HepG2 (cell line): ENCODE results near the gene OR6S1. TPM values are rescaled to one million over a fixed set of nuclear protein-coding genes. Genes with fewer than 3 reads are reported as not detected.

Experiments
- ATAC-seq: fragments of 200-7000 bp; cut with Tn5 transposase; 3 replicates; pipeline ENCODE4 v1.9.1; 2020; ENCODE audit warnings: mild to moderate bottlenecking, moderate library complexity
- BruUV-seq: library from RNA; stranded (reverse); fragments of 400-500 nt; replicated peaks from 2 replicates; lab custom pipeline; 2021; lab: Mats Ljungman, UMichigan
- CTCF ChIA-PET: fragments of 300-600 bp; formaldehyde crosslinking; extraction: SDS; loops from one replicate; lab custom pipeline; 2021; ENCODE audit warnings: low total read pairs, inconsistent platforms, low intra/inter-chr PET ratio; lab: Yijun Ruan, JAX
- POLR2A ChIA-PET: fragments of 350-600 bp; sonication (Branson Sonifier 250); formaldehyde crosslinking; loops from one replicate; lab custom pipeline; 2020; ENCODE audit warnings: antibody characterized with exemption, inconsistent platforms; lab: Yijun Ruan, JAX
- DNase-seq: peaks from one replicate; pipeline ENCODE4 v3.0.0-alpha.2; 2015; ENCODE audit warnings: low spot score
- FAIRE-seq: peaks from 3 replicates; lab custom pipeline; 2011; peaks lifted over from hg19 to GRCh38; lab: Jason Lieb, UNC
- H2AFZ ChIP-seq: one replicate; pipeline ENCODE4 v1.6.1; 2011; ENCODE audit warnings: low read length, inconsistent platforms
- H3K27ac ChIP-seq: fragments of 300-600 bp; 3 replicates; pipeline ENCODE4 v1.8.0; 2011; ENCODE audit warnings: mixed run types, mild to moderate bottlenecking, mixed read lengths, low read length, inconsistent platforms; ENCODE audit not compliant: insufficient read depth; ENCODE audit errors: extremely low read length
- H3K27me3 ChIP-seq, 2 experiments: fragments of 200-600 bp in 1 of 2; 2 replicates in 1 of 2; 3 replicates in 1 of 2; pipeline versions ENCODE4 v1.6.0 to v1.8.0; 2011; ENCODE audit warnings: low read length in 2 of 2, mild to moderate bottlenecking in 2 of 2, moderate library complexity in 2 of 2, inconsistent platforms in 1 of 2; ENCODE audit not compliant: insufficient read depth in 2 of 2, control insufficient read depth in 1 of 2
- H3K36me3 ChIP-seq, 2 experiments: fragments of 200-600 bp in 1 of 2; replicated peaks in 1 of 2; 2 replicates in 1 of 2; 3 replicates in 1 of 2; pipeline versions ENCODE4 v1.5.1 to v1.8.0; 2011; ENCODE audit warnings: low read length in 2 of 2, inconsistent platforms in 1 of 2; ENCODE audit not compliant: insufficient read depth in 2 of 2, control insufficient read depth in 1 of 2
- H3K4me1 ChIP-seq: 2 replicates; pipeline ENCODE4 v1.5.1; 2012; ENCODE audit warnings: low read length, inconsistent platforms; ENCODE audit not compliant: insufficient read depth
- H3K4me2 ChIP-seq: 2 replicates; pipeline ENCODE4 v1.6.0; 2011; ENCODE audit warnings: low read depth, low read length, inconsistent platforms
- H3K4me3 ChIP-seq, 3 experiments: fragments of 200-600 bp in 1 of 3; sonication (generic), shearing (Covaris generic) in 1 of 3; replicated peaks in 1 of 3; 2 replicates each; pipeline ENCODE4 v1.5.1; 2011 to 2016; ENCODE audit warnings: low read length in 3 of 3, inconsistent platforms in 2 of 3, low read depth in 2 of 3, mild to moderate bottlenecking in 2 of 3, control low read depth in 1 of 3, mixed read lengths in 1 of 3; ENCODE audit not compliant: insufficient read depth in 1 of 3
- H3K79me2 ChIP-seq: one replicate; pipeline ENCODE4 v1.6.1; 2011; ENCODE audit warnings: low read length, inconsistent platforms; ENCODE audit not compliant: insufficient read depth
- H3K9ac ChIP-seq: 2 replicates; pipeline ENCODE4 v1.6.0; 2011; ENCODE audit warnings: mild to moderate bottlenecking, low read depth, low read length, inconsistent platforms; ENCODE audit not compliant: insufficient read depth
- H3K9me3 ChIP-seq: 2 replicates; pipeline ENCODE4 v1.5.1; 2012; ENCODE audit warnings: mild to moderate bottlenecking, low read length
- H4K20me1 ChIP-seq: 2 replicates; pipeline ENCODE4 v1.6.0; 2011; ENCODE audit warnings: inconsistent platforms, mild to moderate bottlenecking, low read length, moderate library complexity; ENCODE audit not compliant: insufficient read depth
- ATF1 ChIP-seq: IDR thresholded peaks from 2 replicates; pipeline ENCODE4 v1.6.1; 2016; ENCODE audit warnings: mild to moderate bottlenecking, control low read depth
- CHCHD3 ChIP-seq: sonication (generic); formaldehyde crosslinking; IDR thresholded peaks from 2 replicates; pipeline ENCODE4 v1.8.0; 2022; ENCODE audit warnings: mild to moderate bottlenecking, missing genetic modification reagents, moderate library complexity
- CHD2 ChIP-seq: IDR thresholded peaks from 2 replicates; pipeline ENCODE4 v1.6.1; 2011; ENCODE audit warnings: low read depth, low read length, improper control_type of control experiment
- GTF3A ChIP-seq: sonication (generic); formaldehyde crosslinking; conservative IDR thresholded peaks from 2 replicates; pipeline ENCODE4 v1.4.0; 2020; ENCODE audit warnings: mild to moderate bottlenecking, missing genetic modification reagents
- KDM5B ChIP-seq: sonication (generic); formaldehyde crosslinking; IDR thresholded peaks from 2 replicates; pipeline ENCODE4 v1.4.0; 2020; ENCODE audit warnings: missing genetic modification reagents, mild to moderate bottlenecking, borderline replicate concordance
- NFIC ChIP-seq: IDR thresholded peaks from 2 replicates; pipeline ENCODE4 v1.6.1; 2012; ENCODE audit warnings: mild to moderate bottlenecking, low read length, inconsistent platforms
- POLR2G ChIP-seq: fragments of 200-400 bp; formaldehyde crosslinking; IDR thresholded peaks from 2 replicates; pipeline ENCODE4 v1.6.1; 2018; ENCODE audit warnings: mild to moderate bottlenecking, low read depth, low read length, moderate library complexity
- PRMT3 ChIP-seq: sonication (generic); formaldehyde crosslinking; IDR thresholded peaks from 2 replicates; pipeline ENCODE4 v1.8.1; 2022; ENCODE audit warnings: low read depth, mild to moderate bottlenecking, moderate library complexity, missing genetic modification reagents, borderline replicate concordance
- ZNF598 ChIP-seq: sonication (generic); formaldehyde crosslinking; IDR thresholded peaks from 2 replicates; pipeline ENCODE4 v1.5.1; 2020; ENCODE audit warnings: mild to moderate bottlenecking, missing genetic modification reagents, borderline replicate concordance
- ZNF713 ChIP-seq: sonication (generic); formaldehyde crosslinking; IDR thresholded peaks from 2 replicates; pipeline ENCODE4 v1.4.0; 2020; ENCODE audit warnings: mild to moderate bottlenecking, missing genetic modification reagents
- WGBS: methylation state at CpG from one replicate; pipeline ENCODE4 v1.1.6; 2017; ENCODE audit warnings: low lambda C conversion rate; 5-methylcytosine and 5-hydroxymethylcytosine counted together
- in situ Hi-C: cut with HindIII; loops from 2 replicates; pipeline ENCODE4 v1.10.0; 2017; ENCODE audit warnings: low pct_unique_long_range_greater_than_20kb; ENCODE audit not compliant: extremely low pct_ligation_motif_present
- intact Hi-C: fragments of 100-400 bp; cut with micrococcal nuclease; formaldehyde crosslinking; loops from one replicate; pipeline ENCODE4 v1.10.0; 2022; ENCODE audit not compliant: unreplicated experiment
- polyA plus RNA-seq, 8 experiments: library from polyadenylated mRNA; depleted of rRNA in 3 of 8; stranded (reverse) in 7 of 8; unstranded in 1 of 8; fragments of >200 nt; fragmentation: Illumina TruSeq in 4 of 8; extraction: Trizol in 4 of 8; gene quantifications; 2 replicates each; pipeline versions ENCODE4 v1.2.1 to v1.2.3, GENCODE V29; 2011 to 2016; ENCODE audit warnings: low read depth in 4 of 8, missing spikeins in 1 of 8, mixed read lengths in 1 of 8; ENCODE audit not compliant: insufficient read depth in 1 of 8
- total RNA-seq, 5 experiments: library from RNA; depleted of rRNA; stranded (reverse); fragments of >200 nt; fragmentation: Illumina TruSeq; extraction: Trizol; gene quantifications; 2 replicates each; pipeline ENCODE4 v1.2.3, GENCODE V29; 2016; ENCODE audit warnings: low read depth in 1 of 5
- TF ChIP-seq, protein P1 (sequence below): sonication (generic); formaldehyde crosslinking; IDR thresholded peaks from 2 replicates; pipeline ENCODE4 v1.5.0; 2020; ENCODE audit warnings: mild to moderate bottlenecking, missing genetic modification reagents
- TF ChIP-seq, protein P2 (sequence below): sonication (generic); formaldehyde crosslinking; IDR thresholded peaks from 2 replicates; pipeline ENCODE4 v1.4.0; 2020; ENCODE audit warnings: mild to moderate bottlenecking, missing genetic modification reagents
- TF ChIP-seq, protein P3 (sequence below): IDR thresholded peaks from 2 replicates; pipeline ENCODE4 v1.6.1; 2016; ENCODE audit warnings: control low read depth

The OR6S1 gene
- total and polyA plus RNA-seq, 2 of the 13 experiments (the other 11 are each of a cell fraction or from before 2014, with no cell fraction given): 0.09 TPM; not detected in 1

DNA sequence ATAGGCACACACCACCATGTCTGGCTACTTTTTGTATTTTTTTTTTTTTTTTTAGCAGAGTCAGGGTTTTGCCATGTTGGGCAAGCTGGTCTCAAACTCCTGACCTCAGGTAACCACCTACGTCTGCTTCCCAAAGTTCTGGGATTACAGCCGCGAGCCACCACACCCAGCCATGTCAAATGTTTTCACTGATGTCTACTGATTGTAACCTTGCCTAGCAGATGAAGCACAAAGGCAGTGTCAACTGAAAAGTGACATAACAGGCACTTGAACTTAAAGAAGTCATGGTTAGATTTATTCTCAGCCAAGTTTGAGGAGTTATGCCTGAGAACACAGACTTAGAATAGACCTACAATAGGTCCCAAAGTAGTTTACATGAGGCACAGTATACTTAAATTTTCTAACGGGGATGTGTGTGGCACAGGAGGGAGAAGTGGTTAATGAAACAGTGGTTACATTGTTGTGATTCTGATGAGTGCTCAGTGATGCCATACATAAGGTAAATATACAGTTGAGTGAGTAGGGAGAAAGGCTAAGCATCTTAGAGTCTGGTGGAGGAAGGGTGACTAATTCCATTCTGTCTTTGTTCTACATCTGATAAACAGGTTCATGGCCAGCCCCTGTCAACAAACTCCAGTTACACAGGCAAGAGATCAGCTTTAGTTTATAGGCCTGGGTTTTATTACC, 30.2 kb upstream of the OR6S1 start (continued):
- TF ChIP-seq PRMT3 (CRISPR knock-in tag) (no peak), ZNF598 (no peak), NFIC (no peak), ZNF713 (CRISPR knock-in tag) (no peak)
- TF ChIP-seq, all 625 proteins: peak for 120

DNA sequence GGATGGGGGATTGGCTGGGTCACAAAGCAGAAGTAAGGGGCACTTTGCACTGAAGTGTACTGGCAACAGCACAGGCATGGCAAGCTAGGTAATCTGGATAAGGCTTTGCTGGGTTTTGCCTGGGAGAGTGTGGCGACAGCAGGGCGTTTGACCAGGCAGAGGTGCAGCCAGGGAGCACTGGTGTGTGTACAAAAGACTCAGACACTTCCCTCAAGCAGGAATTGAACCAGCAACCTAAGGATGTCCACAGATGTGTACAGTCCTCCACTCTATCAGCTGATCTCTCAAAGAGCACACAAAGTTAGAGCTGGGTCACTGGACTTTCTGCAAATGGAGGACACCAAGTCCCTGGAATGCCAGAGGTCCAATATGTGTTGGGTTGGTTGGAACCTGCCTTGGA, 27.5 kb upstream of the OR6S1 start:
- WGBS: 44% methylated on average over 2 of the region's 2 CpGs
- Histone ChIP-seq H4K20me1 (no peaks in the 10 kb centered on the region), H2AFZ (no peak overlapping the region), H3K79me2 (no peaks in the 10 kb centered on the region), H3K9me3 (no peaks in the 10 kb centered on the region), H3K4me3 (no peak overlapping the region), H3K4me2 (no peak overlapping the region), H3K36me3 (no peaks in the 10 kb centered on the region), H3K27ac (no peak overlapping the region), H3K9ac (no peak overlapping the region), H3K4me1 (peaks cover 83% of the 10 kb centered on the region), H3K27me3 (no peaks in the 10 kb centered on the region)
- no peak for DNase-seq
- no peak for ATAC-seq
- no peak for FAIRE-seq
- CTCF ChIA-PET: no interaction called here
- intact Hi-C loops: no loop called here
- POLR2A ChIA-PET: interaction anchor here (7.8 kb wide), 1 partner anchor 14 kb away, joined by 141 read pairs; the partner anchor contains the start of gene RNASE4
- no TSS peak for BruUV-seq
- in situ Hi-C loops: no loop called here
- no peak for TF ChIP-seq ATF1 (CRISPR knock-in tag)
- no peak for TF ChIP-seq KDM5B (CRISPR knock-in tag)
- TF ChIP-seq CHCHD3 (CRISPR knock-in tag): no peak
- no peak for TF ChIP-seq CHD2
- TF ChIP-seq, protein P1, sequence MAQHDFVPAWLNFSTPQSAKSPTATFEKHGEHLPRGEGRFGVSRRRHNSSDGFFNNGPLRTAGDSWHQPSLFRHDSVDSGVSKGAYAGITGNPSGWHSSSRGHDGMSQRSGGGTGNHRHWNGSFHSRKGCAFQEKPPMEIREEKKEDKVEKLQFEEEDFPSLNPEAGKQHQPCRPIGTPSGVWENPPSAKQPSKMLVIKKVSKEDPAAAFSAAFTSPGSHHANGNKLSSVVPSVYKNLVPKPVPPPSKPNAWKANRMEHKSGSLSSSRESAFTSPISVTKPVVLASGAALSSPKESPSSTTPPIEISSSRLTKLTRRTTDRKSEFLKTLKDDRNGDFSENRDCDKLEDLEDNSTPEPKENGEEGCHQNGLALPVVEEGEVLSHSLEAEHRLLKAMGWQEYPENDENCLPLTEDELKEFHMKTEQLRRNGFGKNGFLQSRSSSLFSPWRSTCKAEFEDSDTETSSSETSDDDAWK (CRISPR knock-in tag): no peak
- TF ChIP-seq, protein P2, sequence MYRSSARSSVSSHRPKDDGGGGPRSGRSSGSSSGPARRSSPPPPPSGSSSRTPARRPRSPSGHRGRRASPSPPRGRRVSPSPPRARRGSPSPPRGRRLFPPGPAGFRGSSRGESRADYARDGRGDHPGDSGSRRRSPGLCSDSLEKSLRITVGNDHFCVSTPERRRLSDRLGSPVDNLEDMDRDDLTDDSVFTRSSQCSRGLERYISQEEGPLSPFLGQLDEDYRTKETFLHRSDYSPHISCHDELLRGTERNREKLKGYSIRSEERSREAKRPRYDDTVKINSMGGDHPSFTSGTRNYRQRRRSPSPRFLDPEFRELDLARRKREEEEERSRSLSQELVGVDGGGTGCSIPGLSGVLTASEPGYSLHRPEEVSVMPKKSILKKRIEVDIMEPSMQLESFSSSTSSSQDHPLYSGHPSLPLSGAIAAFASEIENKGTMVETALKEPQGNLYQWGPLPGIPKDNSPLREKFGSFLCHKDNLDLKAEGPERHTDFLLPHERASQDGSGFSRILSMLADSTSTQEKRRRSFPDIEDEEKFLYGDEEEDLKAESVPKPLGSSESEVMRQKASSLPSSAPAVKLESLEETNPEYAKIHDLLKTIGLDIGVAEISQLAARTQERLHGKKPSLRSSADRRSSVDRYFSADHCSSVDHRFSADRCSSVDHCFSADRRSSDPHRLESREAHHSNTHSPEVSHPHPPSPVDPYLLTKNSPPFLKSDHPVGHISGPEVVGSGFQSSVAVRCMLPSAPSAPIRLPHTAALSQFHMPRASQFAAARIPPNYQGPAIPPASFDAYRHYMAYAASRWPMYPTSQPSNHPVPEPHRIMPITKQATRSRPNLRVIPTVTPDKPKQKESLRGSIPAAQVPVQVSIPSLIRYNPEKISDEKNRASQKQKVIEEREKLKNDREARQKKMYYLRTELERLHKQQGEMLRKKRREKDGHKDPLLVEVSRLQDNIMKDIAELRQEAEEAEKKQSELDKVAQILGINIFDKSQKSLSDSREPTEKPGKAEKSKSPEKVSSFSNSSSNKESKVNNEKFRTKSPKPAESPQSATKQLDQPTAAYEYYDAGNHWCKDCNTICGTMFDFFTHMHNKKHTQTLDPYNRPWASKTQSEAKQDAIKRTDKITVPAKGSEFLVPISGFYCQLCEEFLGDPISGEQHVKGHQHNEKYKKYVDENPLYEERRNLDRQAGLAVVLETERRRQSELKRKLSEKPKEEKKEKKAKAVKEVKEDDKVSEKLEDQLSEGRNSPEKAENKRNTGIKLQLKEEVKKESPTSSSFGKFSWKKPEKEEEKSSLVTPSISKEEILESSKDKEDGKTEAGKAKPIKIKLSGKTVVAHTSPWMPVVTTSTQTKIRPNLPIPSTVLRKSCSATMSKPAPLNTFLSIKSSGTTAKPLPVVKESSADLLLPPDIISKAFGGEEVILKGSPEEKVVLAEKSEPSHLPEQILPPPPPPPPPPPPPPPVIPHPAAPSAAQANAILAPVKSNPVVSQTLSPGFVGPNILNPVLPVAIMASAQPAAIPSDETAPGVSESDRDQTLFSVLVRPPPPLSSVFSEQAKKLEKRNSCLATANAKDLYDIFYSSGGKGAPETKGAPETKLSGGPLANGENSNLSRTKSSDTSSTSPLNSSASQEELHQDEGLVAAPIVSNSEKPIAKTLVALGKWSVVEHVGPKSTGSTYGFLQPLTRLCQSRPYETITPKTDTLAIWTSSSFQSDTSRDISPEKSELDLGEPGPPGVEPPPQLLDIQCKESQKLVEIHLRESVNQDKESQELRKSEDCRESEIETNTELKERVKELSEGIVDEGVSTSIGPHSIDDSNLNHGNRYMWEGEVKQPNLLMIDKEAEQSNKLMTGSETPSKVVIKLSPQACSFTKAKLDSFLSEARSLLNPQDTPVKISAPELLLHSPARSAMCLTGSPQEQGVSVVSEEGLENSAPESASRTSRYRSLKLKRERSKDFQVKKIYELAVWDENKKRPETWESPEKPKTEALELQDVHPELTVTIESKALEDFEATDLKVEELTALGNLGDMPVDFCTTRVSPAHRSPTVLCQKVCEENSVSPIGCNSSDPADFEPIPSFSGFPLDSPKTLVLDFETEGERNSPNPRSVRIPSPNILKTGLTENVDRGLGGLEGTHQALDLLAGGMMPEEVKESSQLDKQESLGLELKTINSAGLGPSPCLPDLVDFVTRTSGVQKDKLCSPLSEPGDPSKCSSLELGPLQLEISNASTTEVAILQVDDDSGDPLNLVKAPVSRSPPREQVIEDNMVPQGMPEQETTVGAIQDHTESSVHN: no peak
- TF ChIP-seq GTF3A (CRISPR knock-in tag): no peak
- TF ChIP-seq POLR2G: no peak
- TF ChIP-seq, protein P3, sequence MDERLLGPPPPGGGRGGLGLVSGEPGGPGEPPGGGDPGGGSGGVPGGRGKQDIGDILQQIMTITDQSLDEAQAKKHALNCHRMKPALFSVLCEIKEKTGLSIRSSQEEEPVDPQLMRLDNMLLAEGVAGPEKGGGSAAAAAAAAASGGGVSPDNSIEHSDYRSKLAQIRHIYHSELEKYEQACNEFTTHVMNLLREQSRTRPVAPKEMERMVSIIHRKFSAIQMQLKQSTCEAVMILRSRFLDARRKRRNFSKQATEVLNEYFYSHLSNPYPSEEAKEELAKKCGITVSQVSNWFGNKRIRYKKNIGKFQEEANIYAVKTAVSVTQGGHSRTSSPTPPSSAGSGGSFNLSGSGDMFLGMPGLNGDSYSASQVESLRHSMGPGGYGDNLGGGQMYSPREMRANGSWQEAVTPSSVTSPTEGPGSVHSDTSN: no peak
